ENCODE measurements around the gene KCNIP3.

Gene KCNIP3

DNA sequence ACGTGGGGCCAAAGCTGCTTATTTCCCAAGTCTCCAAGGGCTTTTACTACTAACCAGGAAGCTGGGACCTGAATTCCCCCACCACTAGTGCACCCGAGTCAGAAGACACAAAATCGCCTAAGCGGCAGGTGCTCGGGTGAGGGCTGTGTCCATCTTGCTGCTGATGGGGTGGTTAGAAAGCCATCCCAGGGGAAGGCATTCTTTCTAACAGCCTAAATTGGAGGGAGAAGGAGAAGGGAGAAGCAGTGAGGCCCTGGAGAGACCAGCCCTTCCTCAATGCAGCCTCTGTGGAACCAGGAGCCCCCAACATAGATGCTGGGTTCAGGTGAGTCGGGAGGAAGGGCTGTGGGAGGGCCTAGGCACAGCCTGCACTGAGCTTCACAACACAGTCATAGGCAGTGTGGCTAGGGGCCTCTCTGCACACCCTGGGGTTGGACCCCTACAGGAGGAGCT, 24.8 kb upstream of the KCNIP3 start:
- TF ChIP-seq, protein P1, sequence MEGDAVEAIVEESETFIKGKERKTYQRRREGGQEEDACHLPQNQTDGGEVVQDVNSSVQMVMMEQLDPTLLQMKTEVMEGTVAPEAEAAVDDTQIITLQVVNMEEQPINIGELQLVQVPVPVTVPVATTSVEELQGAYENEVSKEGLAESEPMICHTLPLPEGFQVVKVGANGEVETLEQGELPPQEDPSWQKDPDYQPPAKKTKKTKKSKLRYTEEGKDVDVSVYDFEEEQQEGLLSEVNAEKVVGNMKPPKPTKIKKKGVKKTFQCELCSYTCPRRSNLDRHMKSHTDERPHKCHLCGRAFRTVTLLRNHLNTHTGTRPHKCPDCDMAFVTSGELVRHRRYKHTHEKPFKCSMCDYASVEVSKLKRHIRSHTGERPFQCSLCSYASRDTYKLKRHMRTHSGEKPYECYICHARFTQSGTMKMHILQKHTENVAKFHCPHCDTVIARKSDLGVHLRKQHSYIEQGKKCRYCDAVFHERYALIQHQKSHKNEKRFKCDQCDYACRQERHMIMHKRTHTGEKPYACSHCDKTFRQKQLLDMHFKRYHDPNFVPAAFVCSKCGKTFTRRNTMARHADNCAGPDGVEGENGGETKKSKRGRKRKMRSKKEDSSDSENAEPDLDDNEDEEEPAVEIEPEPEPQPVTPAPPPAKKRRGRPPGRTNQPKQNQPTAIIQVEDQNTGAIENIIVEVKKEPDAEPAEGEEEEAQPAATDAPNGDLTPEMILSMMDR (IDR thresholded peaks at IDR 0.05), result no peak

DNA sequence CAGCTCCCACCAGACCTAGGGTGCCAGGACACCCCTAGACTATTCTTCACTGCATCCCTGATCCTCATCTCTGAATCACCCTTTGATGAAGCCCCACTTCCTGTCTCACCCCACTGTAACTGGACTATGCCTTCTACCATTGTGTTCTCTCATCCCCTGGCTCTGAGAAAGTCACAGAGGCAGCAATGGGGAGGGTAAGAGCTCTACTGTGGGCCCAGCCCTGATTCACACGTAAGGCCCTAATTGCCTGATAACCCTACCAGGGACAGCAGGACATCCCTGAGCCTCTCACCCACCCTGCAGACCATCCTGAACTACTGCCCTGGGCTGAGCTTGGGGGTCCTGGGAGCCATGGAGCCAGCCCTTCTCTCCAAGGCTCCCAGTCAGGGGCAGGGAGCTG, 24.4 kb upstream of the KCNIP3 start:
- TF ChIP-seq, protein P1 (IDR thresholded peaks at IDR 0.05), result no peak

DNA sequence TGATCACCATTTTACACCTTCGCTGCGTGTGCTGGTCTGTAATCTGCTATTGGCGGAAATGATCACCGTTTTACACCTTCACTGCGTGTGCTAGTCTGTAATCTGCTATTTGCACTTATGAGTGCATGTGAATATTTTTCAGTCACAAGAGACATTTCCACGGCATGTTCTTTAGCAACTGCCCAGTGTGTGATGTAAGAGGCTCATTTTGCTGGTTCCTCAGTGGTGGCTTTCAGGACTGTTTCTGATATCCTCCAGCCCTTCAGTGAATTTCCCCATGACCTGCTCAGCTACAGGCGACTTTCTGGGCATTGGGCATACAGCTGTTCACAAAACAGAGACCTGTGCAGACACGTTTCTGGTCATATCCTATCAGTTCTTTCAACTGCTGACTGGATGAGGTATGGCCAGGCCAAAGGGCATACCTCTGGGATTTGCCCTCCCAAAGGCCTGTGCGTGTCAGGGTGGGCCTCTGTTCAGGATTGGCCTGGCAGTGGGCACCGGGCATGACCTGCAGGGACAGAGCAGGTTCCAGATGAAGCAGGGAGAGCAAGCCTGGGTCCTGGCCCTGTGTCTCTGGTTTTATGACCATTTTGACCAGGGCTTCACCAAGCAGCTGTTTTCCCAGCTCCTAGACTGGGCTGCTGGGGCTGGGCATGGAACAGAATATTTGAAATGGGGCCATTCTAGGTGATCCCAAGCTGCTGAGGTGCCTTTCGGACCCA, 23.4 kb upstream of the KCNIP3 start:
- TF ChIP-seq, protein P1 (IDR thresholded peaks at IDR 0.05), result no peak

DNA sequence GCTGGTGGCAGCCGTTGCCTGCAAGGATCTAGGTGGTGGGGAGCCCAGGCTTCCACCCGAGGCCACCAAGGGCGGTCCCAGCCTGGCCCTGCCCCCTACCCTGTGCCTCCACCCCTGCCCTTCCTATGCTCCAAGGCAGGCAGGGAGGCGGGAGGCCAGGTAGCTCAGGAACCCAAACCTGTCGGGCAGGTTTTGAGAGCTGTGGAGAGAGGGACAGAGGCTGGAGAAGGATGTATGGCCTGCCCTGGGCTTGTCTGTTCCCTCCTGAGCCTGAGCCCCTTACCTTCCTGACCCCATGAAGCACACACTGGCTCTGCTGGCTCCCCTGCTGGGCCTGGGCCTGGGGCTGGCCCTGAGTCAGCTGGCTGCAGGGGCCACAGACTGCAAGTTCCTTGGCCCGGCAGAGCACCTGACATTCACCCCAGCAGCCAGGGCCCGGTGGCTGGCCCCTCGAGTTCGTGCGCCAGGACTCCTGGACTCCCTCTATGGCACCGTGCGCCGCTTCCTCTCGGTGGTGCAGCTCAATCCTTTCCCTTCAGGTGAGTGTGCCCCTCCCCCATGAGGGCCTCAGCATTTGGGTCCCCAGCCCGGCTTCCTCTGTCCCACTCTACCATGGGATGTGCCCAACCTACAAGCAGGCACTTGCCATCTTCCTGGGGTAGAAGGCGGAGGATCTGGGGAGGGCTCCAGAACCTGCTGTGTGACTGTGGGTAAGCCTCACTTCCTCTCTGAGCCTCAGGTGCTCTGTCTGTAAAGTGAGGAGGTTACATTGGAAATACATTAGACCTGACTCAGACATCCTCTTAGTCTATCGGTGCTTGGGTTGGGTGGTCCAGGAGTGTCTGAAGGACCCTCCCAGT, 22.6 kb upstream of the KCNIP3 start, which contains the start of gene PROM2:
TSS of gene PROM2 (plus strand) at position 159 of the 860 bp plus-strand sequence. CDS start at position 296, 137 bp downstream.
- TF ChIP-seq, protein P1 (IDR thresholded peaks at IDR 0.05), result no peak

DNA sequence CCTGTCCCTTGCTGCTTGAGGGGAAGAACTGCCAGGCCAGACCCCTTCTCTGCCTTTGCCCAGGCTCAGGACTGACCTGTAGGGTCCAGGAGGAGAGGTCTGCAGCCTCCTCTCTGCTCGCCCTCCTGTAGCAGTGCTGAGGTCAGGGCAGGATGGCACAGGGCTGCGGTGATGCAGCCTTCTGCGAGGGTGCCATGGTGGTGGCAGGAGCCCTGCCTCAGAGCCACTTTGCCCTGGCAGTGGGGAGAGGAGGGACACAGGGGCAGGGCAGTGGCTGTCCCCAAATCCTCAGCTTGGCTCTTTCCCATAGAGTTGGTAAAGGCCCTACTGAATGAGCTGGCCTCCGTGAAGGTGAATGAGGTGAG, 22.0 kb upstream of the KCNIP3 start:
- TF ChIP-seq, protein P1 (IDR thresholded peaks at IDR 0.05), result no peak

DNA sequence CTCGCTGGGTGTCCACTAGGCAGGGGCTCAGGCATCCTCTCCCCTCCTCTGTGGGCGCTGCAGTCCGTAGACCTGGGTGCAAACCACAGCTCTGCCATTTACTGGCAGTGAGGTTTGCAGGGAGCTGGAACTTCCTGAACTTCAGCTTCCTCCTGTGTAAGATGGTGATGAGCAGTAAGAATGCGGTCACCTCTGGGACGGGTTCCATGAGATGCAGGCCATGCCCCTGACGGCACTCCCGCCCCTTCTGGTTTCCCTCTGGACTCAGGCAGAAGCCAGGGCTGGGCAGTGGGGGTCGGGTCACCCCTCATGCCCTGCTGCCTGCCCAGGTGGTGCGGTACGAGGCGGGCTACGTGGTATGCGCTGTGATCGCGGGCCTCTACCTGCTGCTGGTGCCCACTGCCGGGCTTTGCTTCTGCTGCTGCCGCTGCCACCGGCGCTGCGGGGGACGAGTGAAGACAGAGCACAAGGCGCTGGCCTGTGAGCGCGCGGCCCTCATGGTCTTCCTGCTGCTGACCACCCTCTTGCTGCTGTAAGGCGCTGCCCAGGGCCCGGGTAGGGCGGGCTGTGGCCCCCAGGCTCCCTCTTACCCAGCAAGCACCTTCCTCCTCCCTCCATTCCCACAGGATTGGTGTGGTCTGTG, 21.4 kb upstream of the KCNIP3 start:
- TF ChIP-seq, protein P1 (IDR thresholded peaks at IDR 0.05), result no peak

DNA sequence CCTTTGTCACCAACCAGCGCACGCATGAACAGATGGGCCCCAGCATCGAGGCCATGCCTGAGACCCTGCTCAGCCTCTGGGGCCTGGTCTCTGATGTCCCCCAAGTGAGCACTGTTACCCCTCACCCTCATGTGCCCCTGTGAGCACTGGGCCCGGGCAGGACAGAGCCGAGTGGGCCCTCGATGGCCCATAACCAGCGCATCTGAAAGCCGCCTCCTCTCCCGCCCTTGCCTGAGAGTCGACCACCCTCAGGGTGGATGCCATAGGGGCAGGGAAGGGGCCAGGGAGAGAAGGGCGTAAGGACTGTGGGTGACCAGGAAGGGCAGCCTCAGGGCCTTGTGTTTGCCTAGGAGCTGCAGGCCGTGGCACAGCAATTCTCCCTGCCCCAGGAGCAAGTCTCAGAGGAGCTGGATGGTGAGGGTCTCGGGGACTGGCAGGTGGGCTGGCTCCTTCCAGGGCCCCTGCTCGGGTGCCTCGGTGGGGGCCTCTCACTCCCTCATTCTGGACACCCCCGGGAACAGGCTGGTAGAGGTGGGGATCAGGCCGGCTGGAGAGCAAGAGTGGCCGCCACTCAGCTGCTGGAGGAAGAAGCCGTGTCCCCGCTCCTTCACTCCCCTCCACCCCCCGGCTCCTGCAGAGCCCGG, 20.8 kb upstream of the KCNIP3 start:
- TF ChIP-seq, protein P1 (IDR thresholded peaks at IDR 0.05), result no peak
